Stomach (tissue), 4 donors: ENCODE measurements around the gene MKRN2OS.

Experiments
- CTCF ChIP-seq, 7 experiments: fragments of 450-650 bp in 4 of 7; fragments of 200-600 bp in 3 of 7; sonication (generic) in 3 of 7; IDR thresholded peaks; one replicate each; pipeline ENCODE4 v1.5.1; 2016 to 2019; ENCODE audit warnings: antibody characterized with exemption in 7 of 7, control low read depth in 2 of 7, mild to moderate bottlenecking in 1 of 7
- EP300 ChIP-seq: sonication (generic); formaldehyde crosslinking; IDR thresholded peaks from one replicate; pipeline ENCODE4 v1.6.1; 2017; ENCODE audit warnings: antibody characterized with exemption
- POLR2A ChIP-seq, 4 donors: fragments of 450-650 bp; IDR thresholded peaks; one replicate each; pipeline ENCODE4 v1.6.1; 2016; ENCODE audit warnings: antibody characterized with exemption in 4 of 4, control low read depth in 2 of 4, mild to moderate bottlenecking in 1 of 4, moderate library complexity in 1 of 4
- POLR2AphosphoS5 ChIP-seq, 3 donors: sonication (generic); formaldehyde crosslinking; IDR thresholded peaks; one replicate each; pipeline ENCODE4 v1.6.1; 2016; ENCODE audit warnings: antibody characterized with exemption in 3 of 3

GRCh38 chr3:12518261-12519028, 26.9 kb downstream of the MKRN2OS start:
- TF ChIP-seq POLR2AphosphoS5 (IDR thresholded peaks at IDR 0.05) = no peak
- TF ChIP-seq CTCF (IDR thresholded peaks at IDR 0.05) = no peak
- TF ChIP-seq POLR2A (IDR thresholded peaks at IDR 0.05) = no peak
- TF ChIP-seq EP300 = no peak
